HG02571 (cell line): ENCODE measurements around the gene TBCEL.
"Not testable (repeated sequence)": the region's sequence is repeated elsewhere in the genome, so short reads cannot be mapped to it uniquely, and the experiment has no call there.

Source experiments
- ATAC-seq: cut with Tn5 transposase; IDR thresholded peaks from one replicate; pipeline ENCODE4 v1.9.1; 2021; ENCODE audit warnings: mild to moderate bottlenecking, moderate library complexity; ENCODE audit not compliant: unreplicated experiment

The TBCEL gene

GRCh38 chr11:121029153-121029552, 5.3 kb downstream of the TBCEL start:
- no peak for ATAC-seq

GRCh38 chr11:121029813-121030445, 6.0 kb downstream of the TBCEL start:
- no peak for ATAC-seq

DNA sequence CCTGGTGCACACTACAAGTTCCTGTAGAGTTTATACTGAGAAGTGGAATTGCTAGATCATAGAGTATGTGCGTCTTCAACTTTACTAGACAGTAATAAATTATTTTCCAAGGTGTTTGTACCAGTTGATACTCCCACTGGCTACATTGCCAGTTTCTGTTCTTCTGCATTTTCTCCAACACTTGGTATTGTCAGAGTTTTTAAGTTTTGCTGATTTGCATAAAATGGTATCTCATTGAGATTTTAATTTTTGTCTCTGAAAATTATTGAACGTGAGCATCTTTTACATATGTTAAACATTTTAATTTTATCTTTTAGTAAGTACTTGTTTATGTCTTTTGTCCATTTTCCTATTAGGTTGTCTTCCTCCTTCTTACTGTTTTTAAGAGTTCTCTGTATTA, 7.3 kb downstream of the TBCEL start:
- ATAC-seq, result no peak

DNA sequence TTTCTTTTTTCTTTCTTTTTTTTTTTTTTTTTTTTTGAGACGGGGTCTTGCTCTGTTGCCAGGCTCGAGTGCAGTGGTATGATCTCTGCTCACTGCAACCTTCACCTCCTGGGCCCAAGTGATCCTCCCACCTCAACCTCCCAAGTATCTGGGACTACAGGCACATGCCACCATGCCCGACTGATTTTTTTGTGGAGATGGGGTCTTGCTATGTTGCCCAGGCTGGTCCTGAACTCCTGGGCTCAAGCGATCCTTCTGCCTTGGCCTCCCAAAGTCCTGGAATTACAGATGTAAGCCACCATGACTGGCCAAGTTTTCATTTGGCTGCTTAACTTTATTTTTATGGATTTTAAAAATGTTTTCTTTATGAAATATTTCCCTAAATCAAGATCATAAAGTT, 7.7 kb downstream of the TBCEL start:
- ATAC-seq, result not testable (repeated sequence)

- ATAC-seq, result no peak
Observed at GRCh38 chr11:121032546-121032945, 8.6 kb downstream of the TBCEL start.

- no peak for ATAC-seq
Observed at GRCh38 chr11:121033635-121034034, 9.7 kb downstream of the TBCEL start.

- no peak for ATAC-seq
Observed at GRCh38 chr11:121035169-121035755, 11.4 kb downstream of the TBCEL start.

GRCh38 chr11:121035780-121036179, 11.9 kb downstream of the TBCEL start:
- no peak for ATAC-seq

- ATAC-seq, result no peak
Observed at GRCh38 chr11:121037016-121037415, 13.1 kb downstream of the TBCEL start.

DNA sequence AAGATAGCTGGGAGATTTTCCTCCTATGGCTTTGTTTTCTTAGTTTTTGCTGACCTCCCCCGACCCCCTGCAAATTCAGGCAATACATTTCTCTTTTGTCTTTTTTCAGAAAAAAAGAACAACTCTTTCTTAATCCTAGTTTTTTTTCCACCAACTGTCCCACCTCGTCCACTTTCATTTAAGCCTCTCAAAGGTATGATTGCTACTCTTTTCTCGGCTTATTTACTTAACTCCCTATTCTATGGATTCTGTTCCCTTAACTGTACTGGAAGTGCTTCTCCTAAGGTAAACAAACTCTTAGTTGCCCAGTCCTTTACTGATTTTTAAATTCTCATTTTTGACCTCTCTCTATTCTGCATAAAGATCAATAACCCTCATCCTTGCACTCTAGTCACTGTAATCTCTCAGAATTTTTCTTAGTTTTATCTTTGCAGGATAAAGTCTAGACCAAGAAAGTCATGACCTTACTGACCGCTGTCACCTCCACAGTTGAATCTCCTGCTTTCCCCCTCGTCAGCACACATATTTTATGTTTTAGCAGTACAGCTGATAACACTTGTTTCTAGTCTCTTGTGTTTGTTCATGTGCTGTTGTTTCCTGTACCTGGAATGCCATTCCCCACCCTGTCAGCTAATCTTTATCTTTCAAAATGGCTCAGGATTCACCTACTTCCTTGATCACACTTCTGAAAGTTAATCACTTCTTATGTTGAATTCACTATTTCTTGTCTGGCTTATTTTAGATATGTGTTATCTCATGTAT, 14.9 kb downstream of the TBCEL start:
- no peak for ATAC-seq

- no peak for ATAC-seq
Observed at GRCh38 chr11:121039971-121040613, 16.2 kb downstream of the TBCEL start.

- ATAC-seq, result no peak
Observed at GRCh38 chr11:121040614-121041002, 16.7 kb downstream of the TBCEL start.

- no peak for ATAC-seq
Observed at GRCh38 chr11:121041072-121041471, 17.2 kb downstream of the TBCEL start.

- ATAC-seq, result no peak
Observed at GRCh38 chr11:121042296-121042695, 18.4 kb downstream of the TBCEL start.

GRCh38 chr11:121047926-121048325, 24.0 kb downstream of the TBCEL start:
- ATAC-seq, result no peak

DNA sequence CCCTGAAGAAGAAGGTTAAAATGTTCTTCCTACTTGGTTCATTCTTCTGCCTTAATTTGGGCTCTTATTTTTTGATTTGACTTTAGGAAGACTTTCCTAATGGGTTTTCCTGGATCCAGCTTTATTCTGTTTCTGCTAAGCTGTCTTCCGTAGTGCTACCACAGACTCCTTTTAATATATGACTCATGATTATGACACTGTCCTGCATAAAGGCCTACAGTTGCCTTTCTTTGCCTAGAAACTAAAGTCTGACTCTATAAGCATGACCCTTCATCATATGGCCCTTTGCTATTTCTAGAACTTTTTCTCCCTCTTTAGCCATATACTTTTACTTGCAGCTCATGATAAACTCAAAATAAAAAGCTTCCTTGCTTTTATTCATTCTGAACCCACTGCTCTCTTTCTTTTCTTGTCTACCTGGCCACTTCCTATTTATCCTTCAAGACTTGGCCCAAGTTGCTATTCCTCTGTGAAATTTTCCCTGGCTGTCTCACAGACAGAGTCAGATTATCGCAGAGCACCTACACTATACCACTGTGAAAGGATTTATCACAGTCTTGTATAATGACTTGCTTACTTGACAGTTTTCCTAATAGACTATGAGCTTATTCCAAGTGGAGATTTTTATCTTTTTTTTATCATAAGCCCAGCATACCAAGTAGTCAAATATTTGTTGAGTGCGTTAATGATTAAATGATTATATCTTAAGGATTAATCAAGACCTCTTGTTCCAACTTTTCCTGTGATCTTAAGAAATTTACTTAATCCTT, 24.7 kb downstream of the TBCEL start:
- no peak for ATAC-seq

- no peak for ATAC-seq
Observed at GRCh38 chr11:121053244-121053643, 29.3 kb downstream of the TBCEL start.

DNA sequence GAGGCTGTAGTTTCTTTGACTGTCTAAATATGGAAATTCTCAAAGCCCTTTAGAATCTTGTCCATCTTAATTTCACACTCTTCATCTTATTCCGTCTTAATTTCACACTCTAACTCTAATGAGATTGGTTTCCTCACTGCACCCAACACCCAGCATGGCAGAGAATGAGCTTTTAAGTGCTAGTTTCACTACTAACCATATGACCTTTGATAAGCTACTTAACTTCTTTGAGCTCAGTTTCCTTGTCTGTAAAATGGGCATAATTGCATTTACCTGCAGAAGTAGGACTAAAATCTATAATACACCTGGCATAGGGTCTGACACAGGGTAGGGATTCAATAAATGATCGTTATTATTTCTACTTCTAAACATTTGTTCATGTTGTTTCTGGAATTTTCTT, 30.4 kb downstream of the TBCEL start:
- no peak for ATAC-seq

- no peak for ATAC-seq
Observed at GRCh38 chr11:121055076-121055475, 31.2 kb downstream of the TBCEL start.

- ATAC-seq, result no peak
Observed at GRCh38 chr11:121057922-121058321, 34.0 kb downstream of the TBCEL start.

GRCh38 chr11:121058941-121059340, 35.0 kb downstream of the TBCEL start:
- no peak for ATAC-seq
